H1 (cell line): Measurements from ENCODE around the gene HABP2. TPM values are rescaled to one million over a fixed set of nuclear protein-coding genes. Genes with fewer than 3 reads are reported as not detected.

Experiments used
- CTCF ChIA-PET: fragments of 300-600 bp; sonication (Branson Sonifier 250); formaldehyde crosslinking; loops from one replicate; lab custom pipeline; 2021; ENCODE audit not compliant: partially characterized antibody; lab: Charles Lee
- POLR2A ChIA-PET: fragments of 300-600 bp; sonication (Branson Sonifier 250); formaldehyde crosslinking; loops from one replicate; lab custom pipeline; 2021; ENCODE audit warnings: inconsistent platforms; ENCODE audit not compliant: partially characterized antibody; lab: Charles Lee
- DNase-seq, 2 experiments: peaks; one replicate each; pipeline versions ENCODE4 v3.0.0 to v3.0.0-alpha.2; 2010 to 2022; ENCODE audit warnings: low spot score in 2 of 2, low read depth in 1 of 2, mixed read lengths in 1 of 2
- FAIRE-seq: peaks from 2 replicates; lab custom pipeline; 2011; peaks lifted over from hg19 to GRCh38; lab: Jason Lieb, UNC
- H2AFZ ChIP-seq: 2 replicates; pipeline ENCODE4 v1.8.1; 2012; ENCODE audit warnings: low read length, inconsistent platforms
- H2AK5ac ChIP-seq: 2 replicates; pipeline ENCODE4 v1.6.1; 2013; ENCODE audit warnings: low read depth, low read length
- H2BK120ac ChIP-seq: replicated peaks from 2 replicates; pipeline ENCODE3; 2013; ENCODE audit warnings: low read depth, low read length, inconsistent platforms
- H2BK12ac ChIP-seq: 2 replicates; pipeline ENCODE4 v1.6.1; 2013; ENCODE audit warnings: low read depth, low read length
- H2BK15ac ChIP-seq: 2 replicates; pipeline ENCODE4 v1.6.1; 2013; ENCODE audit warnings: low read length
- H2BK20ac ChIP-seq: 2 replicates; pipeline ENCODE4 v1.6.1; 2013; ENCODE audit warnings: low read length
- H2BK5ac ChIP-seq: 2 replicates; pipeline ENCODE4 v1.6.1; 2013; ENCODE audit warnings: low read depth, low read length
- H3K14ac ChIP-seq: 2 replicates; pipeline ENCODE4 v1.6.1; 2013; ENCODE audit warnings: inconsistent platforms; ENCODE audit not compliant: insufficient read length
- H3K18ac ChIP-seq: 2 replicates; pipeline ENCODE4 v1.6.1; 2013; ENCODE audit warnings: low read length; ENCODE audit errors: extremely low read depth
- H3K23ac ChIP-seq: 2 replicates; pipeline ENCODE4 v1.6.1; 2013; ENCODE audit warnings: inconsistent platforms; ENCODE audit not compliant: insufficient read length
- H3K23me2 ChIP-seq: 2 replicates; pipeline ENCODE4 v1.6.1; 2013; ENCODE audit warnings: low read depth, low read length
- H3K27ac ChIP-seq: 2 replicates; pipeline ENCODE4 v1.6.1; 2011; ENCODE audit warnings: low read depth, low read length, inconsistent platforms
- H3K27me3 ChIP-seq, 4 experiments: replicated peaks in 1 of 4; 1 replicate in 1 of 4; 2 replicates in 3 of 4; pipeline versions ENCODE4 v1.6.1 to v1.8.1; 2011 to 2013; ENCODE audit warnings: low read length in 3 of 4, mild to moderate bottlenecking in 3 of 4, inconsistent platforms in 2 of 4, mixed read lengths in 2 of 4, moderate library complexity in 1 of 4; ENCODE audit not compliant: control insufficient read depth in 3 of 4, insufficient read depth in 3 of 4; ENCODE audit errors: extremely low read depth in 1 of 4
- H3K36me3 ChIP-seq, 4 experiments: 2 replicates each; pipeline versions ENCODE4 v1.6.1 to v1.8.1; 2011 to 2013; ENCODE audit warnings: mild to moderate bottlenecking in 4 of 4, low read length in 3 of 4, moderate library complexity in 2 of 4, control low read depth in 1 of 4, inconsistent platforms in 1 of 4; ENCODE audit not compliant: insufficient read depth in 4 of 4, control insufficient read depth in 2 of 4
- H3K4ac ChIP-seq: replicated peaks from 2 replicates; pipeline ENCODE3; 2013; ENCODE audit warnings: low read length, low read depth, mixed read lengths, inconsistent platforms; ENCODE audit not compliant: insufficient read length
- H3K4me1 ChIP-seq, 4 experiments: replicated peaks in 1 of 4; 1 replicate in 1 of 4; 2 replicates in 3 of 4; pipeline versions ENCODE4 v1.6.1 to v1.8.1; 2011 to 2013; ENCODE audit warnings: low read length in 3 of 4, inconsistent platforms in 2 of 4, mixed read lengths in 1 of 4; ENCODE audit not compliant: insufficient read depth in 4 of 4, control insufficient read depth in 3 of 4
- H3K4me2 ChIP-seq, 2 experiments: 2 replicates each; pipeline versions ENCODE4 v1.6.1 to v1.8.1; 2011 to 2013; ENCODE audit warnings: low read depth in 2 of 2, low read length in 2 of 2, control low read depth in 1 of 2, inconsistent platforms in 1 of 2, mild to moderate bottlenecking in 1 of 2; ENCODE audit not compliant: insufficient read depth in 1 of 2
- H3K4me3 ChIP-seq, 4 experiments: fragments of 200-600, 300-600 bp in 1 of 4; sonication (generic), shearing (Covaris generic), sonication (Bioruptor Twin) in 1 of 4; 2 replicates each; pipeline versions ENCODE4 v1.5.1 to v1.8.1; 2011 to 2016; ENCODE audit warnings: low read length in 4 of 4, low read depth in 3 of 4, control low read depth in 2 of 4, inconsistent platforms in 2 of 4, mild to moderate bottlenecking in 2 of 4, mixed read lengths in 1 of 4, moderate library complexity in 1 of 4; ENCODE audit not compliant: insufficient read depth in 2 of 4; ENCODE audit errors: extremely low read depth in 1 of 4
- H3K56ac ChIP-seq: replicated peaks from 2 replicates; pipeline ENCODE3; 2013; ENCODE audit warnings: low read depth, mild to moderate bottlenecking, mixed read lengths, low read length, inconsistent platforms; ENCODE audit not compliant: insufficient read length
- H3K79me1 ChIP-seq: 2 replicates; pipeline ENCODE4 v1.6.1; 2013; ENCODE audit warnings: low read depth, low read length, control low read depth
- H3K79me2 ChIP-seq, 2 experiments: 2 replicates each; pipeline versions ENCODE4 v1.6.1 to v1.8.1; 2012 to 2013; ENCODE audit warnings: low read length in 2 of 2, mild to moderate bottlenecking in 2 of 2, inconsistent platforms in 1 of 2; ENCODE audit not compliant: insufficient read depth in 2 of 2, control insufficient read depth in 1 of 2
- H3K9ac ChIP-seq, 4 experiments: replicated peaks in 1 of 4; 1 replicate in 1 of 4; 2 replicates in 3 of 4; pipeline versions ENCODE4 v1.6.1 to v1.8.1; 2011 to 2013; ENCODE audit warnings: low read depth in 3 of 4, low read length in 3 of 4, control low read depth in 2 of 4, mild to moderate bottlenecking in 2 of 4, moderate library complexity in 2 of 4, inconsistent platforms in 1 of 4; ENCODE audit errors: extremely low read depth in 1 of 4
- H3K9me3 ChIP-seq, 2 experiments: 2 replicates each; pipeline versions ENCODE4 v1.6.1 to v1.8.1; 2012 to 2013; ENCODE audit warnings: mild to moderate bottlenecking in 2 of 2, moderate library complexity in 2 of 2, control low read depth in 1 of 2, inconsistent platforms in 1 of 2, low read depth in 1 of 2, low read length in 1 of 2, mixed read lengths in 1 of 2; ENCODE audit not compliant: insufficient read depth in 2 of 2
- H4K20me1 ChIP-seq, 2 experiments: replicated peaks in 1 of 2; 2 replicates each; pipeline versions ENCODE3 to v1.8.1; 2011 to 2013; ENCODE audit warnings: inconsistent platforms in 2 of 2, low read length in 2 of 2, mild to moderate bottlenecking in 1 of 2; ENCODE audit not compliant: insufficient read depth in 2 of 2, control insufficient read depth in 1 of 2
- H4K5ac ChIP-seq: 2 replicates; pipeline ENCODE4 v1.6.1; 2013; ENCODE audit warnings: low read length, low read depth, mixed read lengths, inconsistent platforms; ENCODE audit not compliant: insufficient read length
- H4K8ac ChIP-seq: 2 replicates; pipeline ENCODE4 v1.8.0; 2013; ENCODE audit warnings: mild to moderate bottlenecking, moderate library complexity, low read length, inconsistent platforms; ENCODE audit not compliant: insufficient read depth; ENCODE audit errors: extremely low read depth
- H4K91ac ChIP-seq: replicated peaks from 2 replicates; pipeline ENCODE3; 2013; ENCODE audit warnings: low read length, mixed read lengths, inconsistent platforms; ENCODE audit not compliant: insufficient read length
- JUN ChIP-seq: IDR thresholded peaks from 2 replicates; pipeline ENCODE4 v1.6.1; 2011; ENCODE audit warnings: low read depth, mild to moderate bottlenecking, improper control_type of control experiment, low read length
- WGBS, 2 experiments: shearing (Covaris generic) in 1 of 2; methylation state at CpG; one replicate each; pipeline versions ENCODE4 v1.1.6 to v1.1.7; 2013 to 2015; ENCODE audit warnings: low lambda C conversion rate in 2 of 2, mixed read lengths in 2 of 2, inconsistent platforms in 1 of 2, low coverage in 1 of 2, missing lambda C conversion rate in 1 of 2; ENCODE audit not compliant: insufficient replicate concordance in 2 of 2, insufficient coverage in 1 of 2, insufficient read length in 1 of 2; ENCODE audit errors: extremely low coverage in 1 of 2, missing lambda C conversion rate in 1 of 2; 5-methylcytosine and 5-hydroxymethylcytosine counted together
- polyA plus RNA-seq, 7 experiments: library from polyadenylated mRNA; depleted of rRNA in 3 of 7; stranded (reverse) in 5 of 7; unstranded in 2 of 7; fragments of >200 nt in 5 of 7; fragments of 200-250 nt in 2 of 7; gene quantifications; 1 replicate in 5 of 7; 2 replicates in 1 of 7; 4 replicates in 1 of 7; pipeline versions ENCODE4 v1.2.1 to v1.2.3, GENCODE V29; 2011 to 2013; ENCODE audit warnings: missing spikeins in 2 of 7, mixed read lengths in 2 of 7
- total RNA-seq: library from RNA; stranded (reverse); fragmentation: NEBNext Ultra II Directional; extraction: Animal tissue kit (Norgen Biotek cat#: 25700); gene quantifications from 2 replicates; pipeline ENCODE4 v1.2.1, GENCODE V29; 2021

HABP2 gene
- total and polyA plus RNA-seq, 2 of the 8 experiments (the other 6 are each of a cell fraction or from before 2014, with no cell fraction given) = not detected

DNA sequence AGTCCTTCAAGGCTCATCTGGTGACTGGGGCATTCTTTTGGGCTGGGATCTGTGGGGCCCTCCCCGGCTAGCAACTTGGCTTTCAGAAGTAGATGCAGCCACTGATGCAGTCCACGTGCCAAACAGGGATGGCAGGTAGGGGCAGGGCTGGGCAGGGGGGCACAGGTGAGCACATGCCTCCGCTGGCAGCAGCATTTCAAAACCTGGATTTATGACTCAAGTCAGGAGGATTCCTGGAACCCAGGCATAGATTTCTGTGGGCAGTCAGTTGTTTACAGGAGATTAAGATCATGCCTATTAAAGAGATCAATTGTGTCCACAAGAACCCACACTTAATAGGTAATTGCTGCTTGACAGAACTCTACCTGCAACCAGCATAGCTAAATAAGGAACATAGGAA lies 839 bp upstream of the HABP2 start:
- Histone ChIP-seq H3K9ac (no peak overlapping the region), H3K23me2 (no peaks in the 10 kb centered on the region), H3K27ac (no peak overlapping the region), H2AFZ (no peak overlapping the region), H3K4ac (no peak overlapping the region), H2BK15ac (no peak overlapping the region), H3K23ac (no peak overlapping the region), H4K91ac (no peak overlapping the region), H3K36me3 (no peaks in the 10 kb centered on the region), H3K56ac (no peak overlapping the region), H2BK5ac (no peak overlapping the region), H2BK12ac (no peak overlapping the region), H2BK20ac (no peak overlapping the region), H3K14ac (no peak overlapping the region), H4K8ac (no peak overlapping the region), H3K79me2 (no peaks in the 10 kb centered on the region), H3K4me2 (no peak overlapping the region), H2AK5ac (no peak overlapping the region), H3K18ac (no peak overlapping the region), H4K20me1 (peaks cover 2 to 5% of the 10 kb centered on the region in 2 experiments), H3K4me1 (peaks cover 0 to 5% (median 0%) of the 10 kb centered on the region in 4 experiments; a peak in 2 of 7 replicates), H4K5ac (no peak overlapping the region), H3K27me3 (peaks cover 42 to 63% (median 57%) of the 10 kb centered on the region in 4 experiments), H3K4me3 (no peak overlapping the region), H3K79me1 (no peaks in the 10 kb centered on the region), H3K9me3 (no peaks in the 10 kb centered on the region), H2BK120ac (no peak overlapping the region)
- ChIA-PET CTCF (no interaction called here), POLR2A (no interaction called here)
- FAIRE-seq = no peak
- TF ChIP-seq JUN = no peak
- WGBS, 2 experiments = 87% methylated on average over 3 of the region's 3 CpGs; no CpG with 5 or more reads in 1 of the 2 experiments
- no peak for DNase-seq
